ENCODE data around the gene C13orf46. TPM values are rescaled to one million over a fixed set of nuclear protein-coding genes. Genes with fewer than 3 reads are reported as not detected.

C13orf46 gene
- total RNA-seq, 2 experiments from 2014 or later: 0.21 TPM; not detected in 1

GRCh38 chr13:114002009-114002544, 28.2 kb upstream of the C13orf46 start:
- Histone ChIP-seq H3K79me2 (ENCODE audit: insufficient read depth, low read depth, low read length) (no peaks in the 10 kb centered on the region), H3K9me2 (ENCODE audit: insufficient read depth, low read length) (no peaks in the 10 kb centered on the region), H2AFZ (ENCODE audit: low read length) (no peak overlapping the region), H4K20me1 (ENCODE audit: insufficient read depth, low read length) (no peaks in the 10 kb centered on the region), H3K36me3 (ENCODE audit: insufficient read depth, low read length) (no peaks in the 10 kb centered on the region), H3K4me3 (ENCODE audit: low read depth, low read length, poor library complexity, severe bottlenecking) (no peak overlapping the region), H3K4me2 (ENCODE audit: low read length) (no peak overlapping the region), H3K4me1 (ENCODE audit: insufficient read depth, low read length, poor library complexity, severe bottlenecking) (no peaks in the 10 kb centered on the region), H3K27ac (ENCODE audit: low read depth, low read length, poor library complexity, severe bottlenecking) (no peak overlapping the region), H3K9me3 (ENCODE audit: low read length) (no peaks in the 10 kb centered on the region)
- no TSS peak for BruUV-seq (replicated peaks)
- intact Hi-C loops (cut with micrococcal nuclease; ENCODE audit: unreplicated experiment): no loop called here
- no peak for DNase-seq (ENCODE audit: low spot score)
- CTCF ChIA-PET (ENCODE audit: unreplicated experiment): no interaction called here
- no peak for TF ChIP-seq CTCF (conservative IDR thresholded peaks at IDR 0.05; ENCODE audit: low read length)
- TF ChIP-seq EZH2phosphoT487 (IDR thresholded peaks at IDR 0.05; ENCODE audit: borderline replicate concordance, low read depth, low read length): no peak
- POLR2A ChIA-PET: no interaction called here

GRCh38 chr13:114001331-114002008, 27.6 kb upstream of the C13orf46 start:
- Histone ChIP-seq H3K9me3 (ENCODE audit: low read length) (no peaks in the 10 kb centered on the region), H2AFZ (ENCODE audit: low read length) (no peak overlapping the region), H4K20me1 (ENCODE audit: insufficient read depth, low read length) (no peaks in the 10 kb centered on the region), H3K27ac (ENCODE audit: low read depth, low read length, poor library complexity, severe bottlenecking) (no peak overlapping the region), H3K36me3 (ENCODE audit: insufficient read depth, low read length) (no peaks in the 10 kb centered on the region), H3K4me1 (ENCODE audit: insufficient read depth, low read length, poor library complexity, severe bottlenecking) (no peaks in the 10 kb centered on the region), H3K4me2 (ENCODE audit: low read length) (no peak overlapping the region), H3K9me2 (ENCODE audit: insufficient read depth, low read length) (no peaks in the 10 kb centered on the region), H3K4me3 (ENCODE audit: low read depth, low read length, poor library complexity, severe bottlenecking) (no peak overlapping the region), H3K79me2 (ENCODE audit: insufficient read depth, low read depth, low read length) (no peaks in the 10 kb centered on the region)
- DNase-seq (ENCODE audit: low spot score): no peak
- CTCF ChIA-PET (ENCODE audit: unreplicated experiment): no interaction called here
- POLR2A ChIA-PET: no interaction called here
- TF ChIP-seq EZH2phosphoT487 (IDR thresholded peaks at IDR 0.05; ENCODE audit: borderline replicate concordance, low read depth, low read length): no peak
- intact Hi-C loops (cut with micrococcal nuclease; ENCODE audit: unreplicated experiment): no loop called here
- no TSS peak for BruUV-seq (replicated peaks)

GRCh38 chr13:114000151-114001040, 26.5 kb upstream of the C13orf46 start:
- H2AFZ ChIP-seq (ENCODE audit: low read length): no peak overlapping the region
- H3K27ac ChIP-seq (ENCODE audit: low read depth, low read length, poor library complexity, severe bottlenecking): no peak overlapping the region
- intact Hi-C loops (cut with micrococcal nuclease; ENCODE audit: unreplicated experiment): no loop called here
- no peak overlapping the region for H3K4me3 ChIP-seq (ENCODE audit: low read depth, low read length, poor library complexity, severe bottlenecking)
- no peaks in the 10 kb centered on the region for H3K4me1 ChIP-seq (ENCODE audit: insufficient read depth, low read length, poor library complexity, severe bottlenecking)
- ChIA-PET POLR2A (no interaction called here), CTCF (ENCODE audit: unreplicated experiment) (no interaction called here)
- no peaks in the 10 kb centered on the region for H4K20me1 ChIP-seq (ENCODE audit: insufficient read depth, low read length)
- no peak overlapping the region for H3K4me2 ChIP-seq (ENCODE audit: low read length)
- no peak for DNase-seq (ENCODE audit: low spot score)
- H3K9me2 ChIP-seq (ENCODE audit: insufficient read depth, low read length): no peaks in the 10 kb centered on the region
- no peaks in the 10 kb centered on the region for H3K79me2 ChIP-seq (ENCODE audit: insufficient read depth, low read depth, low read length)
- TF ChIP-seq CTCF (conservative IDR thresholded peaks at IDR 0.05; ENCODE audit: low read length) (no peak), EZH2phosphoT487 (IDR thresholded peaks at IDR 0.05; ENCODE audit: borderline replicate concordance, low read depth, low read length) (no peak)
- no TSS peak for BruUV-seq (replicated peaks)
- H3K9me3 ChIP-seq (ENCODE audit: low read length): no peaks in the 10 kb centered on the region
- no peaks in the 10 kb centered on the region for H3K36me3 ChIP-seq (ENCODE audit: insufficient read depth, low read length)

All from OCI-LY7 (cell line).